Fibroblast of lung (primary cell): ENCODE results near the gene DPM3. TPM values are rescaled to one million over a fixed set of nuclear protein-coding genes. Genes with fewer than 3 reads are reported as not detected.
A peak's percentile ranks its signal among the peaks of the same experiment; 100 is the strongest.

Source experiments
- DNase-seq, 2 donors: peaks; one replicate each; pipeline versions ENCODE4 v3.0.0 to v3.0.0-alpha.2; 2010; ENCODE audit warnings: low read depth in 2 of 2
- H2AFZ ChIP-seq: 2 replicates; pipeline ENCODE4 v1.5.1; 2012; ENCODE audit warnings: low read length, control low read depth, inconsistent platforms
- H3K27ac ChIP-seq: 2 replicates; pipeline ENCODE4 v1.5.1; 2011; ENCODE audit warnings: low read length, control low read depth; ENCODE audit not compliant: insufficient read depth
- H3K27me3 ChIP-seq: 2 replicates; pipeline ENCODE4 v1.5.1; 2011; ENCODE audit warnings: mild to moderate bottlenecking, low read length; ENCODE audit not compliant: control insufficient read depth, insufficient read depth
- H3K36me3 ChIP-seq: 2 replicates; pipeline ENCODE4 v1.5.1; 2011; ENCODE audit warnings: low read length; ENCODE audit not compliant: control insufficient read depth, insufficient read depth
- H3K4me1 ChIP-seq: 2 replicates; pipeline ENCODE4 v1.5.1; 2011; ENCODE audit warnings: low read length; ENCODE audit not compliant: control insufficient read depth, insufficient read depth; ENCODE audit errors: extremely low read depth
- H3K4me2 ChIP-seq: 2 replicates; pipeline ENCODE4 v1.5.1; 2011; ENCODE audit warnings: low read length, control low read depth; ENCODE audit not compliant: insufficient read depth; ENCODE audit errors: extremely low read depth
- H3K4me3 ChIP-seq, 4 experiments: fragments of 200-600 bp in 1 of 4; sonication (generic) in 1 of 4; replicated peaks in 1 of 4; 2 replicates each; pipeline ENCODE4 v1.5.1; 2011 to 2016; ENCODE audit warnings: low read length in 4 of 4, low read depth in 3 of 4, mild to moderate bottlenecking in 3 of 4, control low read depth in 2 of 4, inconsistent platforms in 1 of 4, mixed read lengths in 1 of 4; ENCODE audit not compliant: insufficient read depth in 1 of 4; ENCODE audit errors: control extremely low read depth in 1 of 4
- H3K79me2 ChIP-seq: 2 replicates; pipeline ENCODE4 v1.5.1; 2012; ENCODE audit warnings: mild to moderate bottlenecking, low read length, inconsistent platforms; ENCODE audit not compliant: control insufficient read depth, insufficient read depth
- H3K9ac ChIP-seq: 2 replicates; pipeline ENCODE4 v1.5.1; 2011; ENCODE audit warnings: mild to moderate bottlenecking, low read length, control low read depth; ENCODE audit not compliant: insufficient read depth
- H3K9me3 ChIP-seq: 2 replicates; pipeline ENCODE4 v1.5.1; 2012; ENCODE audit warnings: low read depth, low read length; ENCODE audit not compliant: control insufficient read depth, insufficient read depth
- H4K20me1 ChIP-seq: 2 replicates; pipeline ENCODE4 v1.5.1; 2011; ENCODE audit warnings: low read length; ENCODE audit not compliant: control insufficient read depth, insufficient read depth; ENCODE audit errors: extremely low read depth
- EZH2 ChIP-seq: IDR thresholded peaks from 2 replicates; pipeline ENCODE4 v1.5.1; 2012; ENCODE audit warnings: low read length, control low read depth, mild to moderate bottlenecking; ENCODE audit errors: missing control alignments
- polyA plus RNA-seq, 2 donors: library from polyadenylated mRNA; depleted of rRNA in 1 of 2; stranded (reverse) in 1 of 2; unstranded in 1 of 2; fragments of >200 nt; gene quantifications; 2 replicates each; pipeline ENCODE4 v1.2.1, GENCODE V29; 2011 to 2012; ENCODE audit warnings: missing spikeins in 1 of 2
- total RNA-seq: library from RNA; depleted of rRNA; stranded (reverse); fragments of >200 nt; gene quantifications from 2 replicates; pipeline ENCODE4 v1.2.1, GENCODE V29; 2014
- TF ChIP-seq, protein P1 (sequence below), 2 donors: IDR thresholded peaks in 1 of 2; conservative IDR thresholded peaks in 1 of 2; 1 replicate in 1 of 2; 2 replicates in 1 of 2; pipeline ENCODE4 v1.5.1; 2011 to 2012; ENCODE audit warnings: low read length in 2 of 2, control low read depth in 1 of 2, inconsistent platforms in 1 of 2, low read depth in 1 of 2, mild to moderate bottlenecking in 1 of 2

The DPM3 gene
- total and polyA plus RNA-seq, 2 donors (not counting 1 experiment from before 2014, with no cell fraction given): 31.9 to 40.5 TPM

DNA sequence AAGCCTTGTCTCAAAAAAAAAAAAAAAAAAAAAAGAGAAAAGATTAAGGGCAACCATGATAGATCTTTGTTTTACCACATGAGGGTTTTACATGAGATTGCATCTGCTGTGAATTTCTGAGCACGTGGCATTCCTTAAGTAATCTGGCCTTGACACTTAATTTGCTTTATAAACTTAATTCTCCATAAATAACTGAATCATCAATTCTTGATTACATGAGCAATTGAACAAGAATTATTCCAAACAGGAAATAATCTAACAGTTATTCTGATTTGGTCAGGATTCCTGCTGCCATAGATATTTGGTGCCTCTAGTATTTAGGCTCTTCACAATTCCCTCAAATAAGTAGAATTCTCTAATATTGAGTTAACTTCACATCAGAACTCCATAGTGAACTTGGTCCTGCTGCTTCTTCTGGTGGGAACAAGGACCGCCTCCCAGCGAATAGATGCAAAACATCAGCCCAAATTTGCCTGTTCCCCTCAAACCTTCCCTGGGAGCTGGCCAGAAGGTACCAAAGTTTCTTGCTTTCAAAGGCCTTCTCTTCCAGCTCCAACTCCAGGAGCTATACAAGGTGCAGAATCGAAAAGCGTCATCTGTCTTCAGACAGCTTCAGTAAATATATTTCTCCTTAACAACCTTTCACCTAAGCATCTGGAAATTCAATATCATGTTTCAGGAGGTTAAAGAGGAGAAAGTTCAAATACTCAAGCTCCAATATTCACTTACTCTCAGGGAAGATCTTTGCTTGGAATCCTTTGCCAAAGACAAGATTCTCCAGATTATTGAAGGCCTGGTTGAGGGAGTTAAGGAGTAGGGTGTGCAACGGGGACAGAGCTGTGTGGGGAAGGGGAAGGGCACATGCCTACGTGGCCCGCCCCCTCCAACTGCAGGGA lies 31.8 kb upstream of the DPM3 start:
- Histone ChIP-seq H3K9me3 (no peaks in the 10 kb centered on the region), H3K4me2 (peak overlapping the region; percentile 95), H3K9ac (peak overlapping the region; percentile 96), H3K4me1 (peaks cover 12% of the 10 kb centered on the region), H3K36me3 (peaks cover 3% of the 10 kb centered on the region), H2AFZ (peak overlapping the region; percentile 82), H3K79me2 (peaks cover 11% of the 10 kb centered on the region), H3K27ac (peak overlapping the region; percentile 98), H3K27me3 (no peaks in the 10 kb centered on the region), H4K20me1 (no peaks in the 10 kb centered on the region), H3K4me3 (peak overlapping the region; percentile 76 to 97 (median 94))
- no peak for TF ChIP-seq EZH2
- TF ChIP-seq, protein P1, sequence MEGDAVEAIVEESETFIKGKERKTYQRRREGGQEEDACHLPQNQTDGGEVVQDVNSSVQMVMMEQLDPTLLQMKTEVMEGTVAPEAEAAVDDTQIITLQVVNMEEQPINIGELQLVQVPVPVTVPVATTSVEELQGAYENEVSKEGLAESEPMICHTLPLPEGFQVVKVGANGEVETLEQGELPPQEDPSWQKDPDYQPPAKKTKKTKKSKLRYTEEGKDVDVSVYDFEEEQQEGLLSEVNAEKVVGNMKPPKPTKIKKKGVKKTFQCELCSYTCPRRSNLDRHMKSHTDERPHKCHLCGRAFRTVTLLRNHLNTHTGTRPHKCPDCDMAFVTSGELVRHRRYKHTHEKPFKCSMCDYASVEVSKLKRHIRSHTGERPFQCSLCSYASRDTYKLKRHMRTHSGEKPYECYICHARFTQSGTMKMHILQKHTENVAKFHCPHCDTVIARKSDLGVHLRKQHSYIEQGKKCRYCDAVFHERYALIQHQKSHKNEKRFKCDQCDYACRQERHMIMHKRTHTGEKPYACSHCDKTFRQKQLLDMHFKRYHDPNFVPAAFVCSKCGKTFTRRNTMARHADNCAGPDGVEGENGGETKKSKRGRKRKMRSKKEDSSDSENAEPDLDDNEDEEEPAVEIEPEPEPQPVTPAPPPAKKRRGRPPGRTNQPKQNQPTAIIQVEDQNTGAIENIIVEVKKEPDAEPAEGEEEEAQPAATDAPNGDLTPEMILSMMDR (conservative IDR thresholded peaks at IDR 0.05 in 1 of 2, IDR thresholded peaks at IDR 0.05 in 1 of 2; ENCODE audit: low read depth in 1 of 2, low read length in 2 of 2): no peak
- no peak for DNase-seq

DNA sequence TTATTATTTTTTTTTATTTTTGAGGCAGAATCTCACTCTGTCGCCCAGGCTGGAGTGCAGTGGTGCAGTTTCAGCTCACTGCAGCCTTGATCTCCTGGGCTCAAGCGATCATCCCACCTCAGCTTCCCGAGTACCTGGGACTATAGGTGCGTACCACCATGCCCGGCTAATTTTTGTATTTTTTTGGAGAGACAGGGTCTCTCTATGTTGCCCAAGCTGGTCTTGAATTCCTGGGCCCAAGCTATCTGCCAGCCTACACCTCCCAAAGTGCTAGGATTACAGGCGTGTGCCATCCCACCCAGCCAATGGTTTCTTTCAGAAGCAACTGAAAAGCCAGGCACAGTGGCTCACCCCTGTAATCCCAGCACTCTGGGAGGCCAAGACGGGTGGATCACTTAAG lies 30.5 kb upstream of the DPM3 start:
- DNase-seq: no peak
- Histone ChIP-seq H4K20me1 (no peaks in the 10 kb centered on the region), H3K9me3 (no peaks in the 10 kb centered on the region), H3K4me1 (peaks cover 12% of the 10 kb centered on the region), H3K36me3 (peaks cover 2% of the 10 kb centered on the region), H3K4me3 (no peak overlapping the region), H3K79me2 (peaks cover 11% of the 10 kb centered on the region), H3K27ac (no peak overlapping the region), H2AFZ (no peak overlapping the region), H3K9ac (no peak overlapping the region), H3K4me2 (no peak overlapping the region), H3K27me3 (peaks cover 3% of the 10 kb centered on the region)
- TF ChIP-seq, protein P1 (conservative IDR thresholded peaks at IDR 0.05 in 1 of 2, IDR thresholded peaks at IDR 0.05 in 1 of 2; ENCODE audit: low read depth in 1 of 2, low read length in 2 of 2): no peak
- no peak for TF ChIP-seq EZH2

DNA sequence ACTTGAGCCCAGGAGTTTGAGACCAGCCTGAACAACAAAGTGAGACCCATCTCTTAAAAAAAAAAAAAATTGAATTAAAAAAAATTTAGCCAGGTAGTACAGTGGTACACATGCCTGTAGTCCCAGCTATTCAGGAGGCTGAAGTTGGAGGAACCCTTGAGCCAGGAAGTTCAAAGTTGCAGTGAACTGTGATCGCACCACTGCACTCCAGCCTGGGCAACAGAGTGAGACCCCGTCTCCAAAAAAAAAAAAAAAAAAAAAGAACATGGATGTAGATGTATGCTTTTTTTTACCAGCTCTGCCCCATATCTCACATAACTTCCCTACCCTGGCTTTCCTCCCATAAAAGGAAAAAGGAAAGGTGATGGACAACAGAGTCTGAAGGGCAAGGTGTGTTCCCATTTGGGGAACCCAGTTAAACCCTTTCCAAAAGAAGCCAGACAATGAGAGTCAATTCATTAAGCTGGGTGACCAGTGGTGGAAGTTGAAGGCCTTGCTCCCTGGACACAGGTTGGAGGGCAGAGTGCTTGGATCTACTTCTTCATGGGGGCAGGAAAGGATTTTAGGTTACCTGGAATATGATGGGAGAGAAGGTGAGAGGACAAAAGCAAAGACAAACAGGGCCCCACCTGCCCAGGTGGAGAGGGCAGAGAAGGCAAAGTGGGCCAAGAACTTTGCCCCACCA lies 29.9 kb upstream of the DPM3 start:
- H3K9me3 ChIP-seq: no peaks in the 10 kb centered on the region
- no peaks in the 10 kb centered on the region for H4K20me1 ChIP-seq
- H3K79me2 ChIP-seq: peaks cover 11% of the 10 kb centered on the region
- no peak overlapping the region for H3K27ac ChIP-seq
- no peak overlapping the region for H3K9ac ChIP-seq
- H3K4me2 ChIP-seq: no peak overlapping the region
- H3K4me1 ChIP-seq: peaks cover 12% of the 10 kb centered on the region
- peaks cover 3% of the 10 kb centered on the region for H3K27me3 ChIP-seq
- DNase-seq: no peak
- peaks cover 2% of the 10 kb centered on the region for H3K36me3 ChIP-seq
- H2AFZ ChIP-seq: no peak overlapping the region
- TF ChIP-seq, protein P1 (conservative IDR thresholded peaks at IDR 0.05 in 1 of 2, IDR thresholded peaks at IDR 0.05 in 1 of 2; ENCODE audit: low read depth in 1 of 2, low read length in 2 of 2): no peak
- no peak for TF ChIP-seq EZH2
- H3K4me3 ChIP-seq: no peak overlapping the region
